ENCODE data around the gene CEP76. TPM values are rescaled to one million over a fixed set of nuclear protein-coding genes. Genes with fewer than 3 reads are reported as not detected.

The CEP76 gene
- total and polyA plus RNA-seq, 2 donors (not counting 1 experiment from before 2014, with no cell fraction given): 5.3 to 10.0 TPM

GRCh38 chr18:12748671-12749070 lies 46.1 kb upstream of the CEP76 start:
- H3K4me2 ChIP-seq (replicated peaks; ENCODE audit: low read depth, low read length, poor library complexity, severe bottlenecking): no peak overlapping the region
- no peak for DNase-seq
- ChIA-PET POLR2A (no interaction called here), CTCF (interaction anchor here (1.0 to 2.0 kb wide), 3 partner anchors 142 to 186 kb away, joined by 4 to 7 read pairs (median 7); no protein-coding TSS in a partner anchor)
- H3K4me1 ChIP-seq (ENCODE audit: control insufficient read depth in 2 of 2, insufficient read depth in 2 of 2, low read length in 2 of 2): peaks cover 12 to 20% of the 10 kb centered on the region in 2 donors
- H3K27ac ChIP-seq (ENCODE audit: low read length in 2 of 2): no peak overlapping the region
- H3K4me3 ChIP-seq (ENCODE audit: control extremely low read depth in 1 of 5, extremely low read depth in 1 of 5, insufficient read depth in 1 of 5, low read depth in 2 of 5, low read length in 4 of 5): no peak overlapping the region
- H3K9me3 Mint-ChIP-seq (ENCODE audit: insufficient read depth): no peaks in the 10 kb centered on the region
- H3K4me3 Mint-ChIP-seq: no peak overlapping the region
- H3K27me3 ChIP-seq (replicated peaks in 1 of 4; ENCODE audit: control extremely low read depth in 1 of 4, control insufficient read depth in 3 of 4, insufficient read depth in 4 of 4, low read length in 3 of 4): peaks cover 0 to 26% (median 2%) of the 10 kb centered on the region in 4 experiments
- ATAC-seq (ENCODE audit: low read depth): no peak
- H3K27ac Mint-ChIP-seq: no peak overlapping the region
- H3K27me3 Mint-ChIP-seq: peaks cover 27% of the 10 kb centered on the region
- H3K36me3 ChIP-seq (replicated peaks in 1 of 2; ENCODE audit: control extremely low read depth in 1 of 2, control insufficient read depth in 1 of 2, extremely low read depth in 1 of 2, insufficient read depth in 2 of 2, low read length in 1 of 2): no peaks in the 10 kb centered on the region
- no peak for TF ChIP-seq EZH2 (IDR thresholded peaks at IDR 0.05; ENCODE audit: borderline replicate concordance, insufficient read depth, low read depth, low read length, poor library complexity, severe bottlenecking)
- no peak for TF ChIP-seq CTCF (IDR thresholded peaks at IDR 0.05)
- no peaks in the 10 kb centered on the region for H4K20me1 ChIP-seq (ENCODE audit: control insufficient read depth, insufficient read depth, low read length, poor library complexity, severe bottlenecking)
- no CpG with 5 or more reads among the region's 5 CpGs for WGBS (ENCODE audit: insufficient coverage)
- H3K4me1 Mint-ChIP-seq: peaks cover 17% of the 10 kb centered on the region
- H2AFZ ChIP-seq (ENCODE audit: insufficient read depth, low read depth, low read length, poor library complexity, severe bottlenecking): no peak overlapping the region
- no peak overlapping the region for H3K9ac ChIP-seq (ENCODE audit: low read length)
- intact Hi-C loops (cut with micrococcal nuclease): loop anchor here (5.0 kb wide), 1 partner anchor 409 kb away; no protein-coding TSS in a partner anchor
- no peaks in the 10 kb centered on the region for H3K79me2 ChIP-seq (ENCODE audit: control insufficient read depth, insufficient read depth, low read length)
- no peaks in the 10 kb centered on the region for H3K9me3 ChIP-seq (ENCODE audit: control extremely low read depth in 1 of 3, control insufficient read depth in 2 of 3, insufficient read depth in 1 of 3, low read length in 2 of 3)

DNA sequence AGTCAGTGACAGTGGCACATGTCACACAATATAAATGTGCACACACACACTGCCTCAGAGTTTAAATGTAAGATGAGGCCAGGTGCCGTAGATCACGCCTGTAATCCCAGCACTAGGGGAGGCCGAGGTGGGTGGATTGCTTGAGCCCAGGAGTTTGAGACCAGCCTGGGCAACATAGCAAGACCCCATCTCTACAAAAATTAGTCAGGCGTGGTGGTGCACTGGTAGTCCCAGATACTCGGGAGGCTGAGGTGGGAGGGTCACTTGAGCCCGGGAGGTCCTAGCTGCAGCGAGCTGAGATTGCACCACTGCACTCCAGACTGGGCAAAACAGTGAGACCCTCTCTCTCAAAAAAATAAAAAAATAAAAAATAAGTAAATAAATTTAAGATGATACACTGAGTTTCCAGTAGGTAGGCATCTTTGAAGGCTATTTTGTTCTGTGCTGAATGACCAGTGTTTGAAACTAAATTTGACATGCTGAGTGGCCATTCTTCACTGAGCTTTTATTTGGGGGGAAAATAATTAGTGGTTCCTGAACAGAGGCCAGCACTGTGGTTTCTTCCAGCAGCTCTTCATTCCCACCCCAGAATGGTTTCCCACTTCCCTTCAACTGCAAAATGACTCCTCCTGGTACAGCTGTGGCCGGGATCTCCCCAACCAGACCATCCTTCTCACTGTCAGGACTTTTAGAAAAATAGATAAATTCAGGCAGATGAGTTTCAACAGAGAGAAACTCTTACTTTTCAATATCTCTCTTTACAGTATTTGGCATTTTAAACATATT lies 45.2 kb upstream of the CEP76 start:
- H3K9me3 ChIP-seq (ENCODE audit: control extremely low read depth in 1 of 3, control insufficient read depth in 2 of 3, insufficient read depth in 1 of 3, low read length in 2 of 3): no peaks in the 10 kb centered on the region

More for the DNA sequence above, 45.2 kb upstream of the CEP76 start:
- intact Hi-C loops (cut with micrococcal nuclease): loop anchor here (5.0 kb wide), 1 partner anchor 410 kb away; no protein-coding TSS in a partner anchor
- H3K79me2 ChIP-seq (ENCODE audit: control insufficient read depth, insufficient read depth, low read length): no peaks in the 10 kb centered on the region
- peaks cover 0 to 26% (median 2%) of the 10 kb centered on the region in 4 experiments for H3K27me3 ChIP-seq (replicated peaks in 1 of 4; ENCODE audit: control extremely low read depth in 1 of 4, control insufficient read depth in 3 of 4, insufficient read depth in 4 of 4, low read length in 3 of 4)
- no peaks in the 10 kb centered on the region for H4K20me1 ChIP-seq (ENCODE audit: control insufficient read depth, insufficient read depth, low read length, poor library complexity, severe bottlenecking)
- H3K4me2 ChIP-seq (replicated peaks; ENCODE audit: low read depth, low read length, poor library complexity, severe bottlenecking): no peak overlapping the region
- Mint-ChIP-seq H3K4me3 (no peak overlapping the region), H3K4me1 (peaks cover 17% of the 10 kb centered on the region), H3K27ac (no peak overlapping the region), H3K9me3 (ENCODE audit: insufficient read depth) (no peaks in the 10 kb centered on the region), H3K27me3 (peaks cover 27% of the 10 kb centered on the region)
- DNase-seq (no peak), ATAC-seq (ENCODE audit: low read depth) (no peak)
- no peak for TF ChIP-seq CTCF (IDR thresholded peaks at IDR 0.05)
- no peak for TF ChIP-seq EZH2 (IDR thresholded peaks at IDR 0.05; ENCODE audit: borderline replicate concordance, insufficient read depth, low read depth, low read length, poor library complexity, severe bottlenecking)
- H2AFZ ChIP-seq (ENCODE audit: insufficient read depth, low read depth, low read length, poor library complexity, severe bottlenecking): no peak overlapping the region
- H3K4me3 ChIP-seq (ENCODE audit: control extremely low read depth in 1 of 5, extremely low read depth in 1 of 5, insufficient read depth in 1 of 5, low read depth in 2 of 5, low read length in 4 of 5): no peak overlapping the region
- ChIA-PET POLR2A (no interaction called here), CTCF (interaction anchor here (0.6 to 1.6 kb wide), 3 partner anchors 147 to 187 kb away, joined by 4 to 7 read pairs (median 5); no protein-coding TSS in a partner anchor)
- no peak overlapping the region for H3K27ac ChIP-seq (ENCODE audit: low read length in 2 of 2)
- no peak overlapping the region for H3K9ac ChIP-seq (ENCODE audit: low read length)
- no peaks in the 10 kb centered on the region for H3K36me3 ChIP-seq (replicated peaks in 1 of 2; ENCODE audit: control extremely low read depth in 1 of 2, control insufficient read depth in 1 of 2, extremely low read depth in 1 of 2, insufficient read depth in 2 of 2, low read length in 1 of 2)
- 100% methylated on average over 2 of the region's 8 CpGs for whole genome bisulfite sequencing (ENCODE audit: insufficient coverage)
- peaks cover 12 to 20% of the 10 kb centered on the region in 2 donors for H3K4me1 ChIP-seq (ENCODE audit: control insufficient read depth in 2 of 2, insufficient read depth in 2 of 2, low read length in 2 of 2)

Measured in B cell (primary cell).